IMR-90 (cell line): ENCODE data around the gene LMO4. TPM values are rescaled to one million over a fixed set of nuclear protein-coding genes. Genes with fewer than 3 reads are reported as not detected.

Experiments
- ATAC-seq: fragments of 200-7000 bp; cut with Tn5 transposase; 2 replicates; pipeline ENCODE4 v1.9.1; 2020; ENCODE audit warnings: low read depth, mild to moderate bottlenecking, moderate library complexity
- BruUV-seq: library from RNA; stranded (reverse); fragments of 400-500 nt; replicated peaks from 2 replicates; lab custom pipeline; 2021; lab: Mats Ljungman, UMichigan
- CTCF ChIA-PET: fragments of 300-600 bp; formaldehyde crosslinking; extraction: SDS; loops from one replicate; lab custom pipeline; 2021; ENCODE audit warnings: antibody characterized with exemption; lab: Yijun Ruan, JAX
- POLR2A ChIA-PET: fragments of 300-600 bp; sonication (Branson Sonifier 250); formaldehyde crosslinking; loops from one replicate; lab custom pipeline; 2022; ENCODE audit warnings: antibody characterized with exemption; ENCODE audit not compliant: unreplicated experiment; lab: Charles Lee
- DNase-seq: peaks from one replicate; pipeline ENCODE4 v3.0.0; 2013
- H2AFZ ChIP-seq: replicated peaks from 2 replicates; pipeline ENCODE3; 2013; ENCODE audit warnings: low read length, mild to moderate bottlenecking; ENCODE audit not compliant: poor library complexity
- H2AK5ac ChIP-seq: 2 replicates; pipeline ENCODE4 v1.6.1; 2013; ENCODE audit warnings: low read depth, low read length, inconsistent platforms
- H2AK9ac ChIP-seq: replicated peaks from 2 replicates; pipeline ENCODE3; 2013; ENCODE audit warnings: mild to moderate bottlenecking, low read depth, low read length, moderate library complexity; ENCODE audit not compliant: poor library complexity
- H2BK120ac ChIP-seq: 2 replicates; pipeline ENCODE4 v1.6.1; 2013; ENCODE audit warnings: low read depth, low read length, inconsistent platforms
- H2BK15ac ChIP-seq: 3 replicates; pipeline ENCODE4 v1.6.1; 2013; ENCODE audit warnings: low read depth, low read length, inconsistent platforms
- H2BK20ac ChIP-seq: 2 replicates; pipeline ENCODE4 v1.6.1; 2013; ENCODE audit warnings: low read depth, mild to moderate bottlenecking, inconsistent platforms, low read length, moderate library complexity
- H2BK5ac ChIP-seq: 2 replicates; pipeline ENCODE4 v1.6.1; 2013; ENCODE audit warnings: mild to moderate bottlenecking, low read depth, low read length, inconsistent platforms; ENCODE audit not compliant: poor library complexity, severe bottlenecking
- H3K14ac ChIP-seq: replicated peaks from 2 replicates; pipeline ENCODE4 v1.6.1; 2013; ENCODE audit warnings: low read depth, low read length, inconsistent platforms
- H3K18ac ChIP-seq: 2 replicates; pipeline ENCODE4 v1.6.1; 2013; ENCODE audit warnings: low read depth, low read length, control low read depth
- H3K23ac ChIP-seq: 2 replicates; pipeline ENCODE4 v1.6.1; 2013; ENCODE audit warnings: low read depth, low read length, inconsistent platforms
- H3K27ac ChIP-seq: 2 replicates; pipeline ENCODE4 v1.5.1; 2013; ENCODE audit warnings: mild to moderate bottlenecking, control low read depth, low read length; ENCODE audit not compliant: insufficient read depth
- H3K27me3 ChIP-seq: 2 replicates; pipeline ENCODE4 v1.6.1; 2013; ENCODE audit warnings: low read length; ENCODE audit not compliant: control insufficient read depth, insufficient read depth
- H3K36me3 ChIP-seq: 2 replicates; pipeline ENCODE4 v1.6.1; 2013; ENCODE audit warnings: low read length, mixed read lengths; ENCODE audit not compliant: control insufficient read depth, insufficient read depth
- H3K4ac ChIP-seq: 2 replicates; pipeline ENCODE4 v1.6.1; 2013; ENCODE audit warnings: low read depth, low read length, inconsistent platforms
- H3K4me1 ChIP-seq: 2 replicates; pipeline ENCODE4 v1.6.1; 2013; ENCODE audit warnings: low read length, mixed read lengths; ENCODE audit not compliant: control insufficient read depth, insufficient read depth
- H3K4me2 ChIP-seq: 2 replicates; pipeline ENCODE4 v1.6.1; 2013; ENCODE audit warnings: low read depth, mild to moderate bottlenecking, control low read depth, low read length, moderate library complexity
- H3K4me3 ChIP-seq: 2 replicates; pipeline ENCODE4 v1.5.1; 2013; ENCODE audit warnings: low read depth, mild to moderate bottlenecking, control low read depth, low read length, moderate library complexity; ENCODE audit not compliant: insufficient read depth
- H3K56ac ChIP-seq: 2 replicates; pipeline ENCODE4 v1.6.1; 2013; ENCODE audit warnings: low read length, inconsistent platforms; ENCODE audit not compliant: insufficient read depth; ENCODE audit errors: extremely low read depth
- H3K79me1 ChIP-seq, 2 experiments: 2 replicates each; pipeline ENCODE4 v1.6.1; 2013; ENCODE audit warnings: low read length in 2 of 2, inconsistent platforms in 1 of 2, low read depth in 1 of 2
- H3K9ac ChIP-seq: 2 replicates; pipeline ENCODE4 v1.6.1; 2013; ENCODE audit warnings: low read depth, low read length, control low read depth
- H3K9me1 ChIP-seq: 2 replicates; pipeline ENCODE4 v1.6.1; 2013; ENCODE audit warnings: low read length, inconsistent platforms; ENCODE audit not compliant: insufficient read depth
- H3K9me3 ChIP-seq: 2 replicates; pipeline ENCODE4 v1.6.1; 2013; ENCODE audit warnings: low read length; ENCODE audit not compliant: control insufficient read depth, insufficient read depth
- H4K20me1 ChIP-seq: 2 replicates; pipeline ENCODE4 v1.6.1; 2013; ENCODE audit warnings: low read length, inconsistent platforms; ENCODE audit not compliant: insufficient read depth
- H4K5ac ChIP-seq: 2 replicates; pipeline ENCODE4 v1.6.1; 2013; ENCODE audit warnings: mild to moderate bottlenecking, low read depth, low read length, control low read depth
- H4K8ac ChIP-seq, 2 experiments: 2 replicates each; pipeline ENCODE4 v1.6.1; 2013; ENCODE audit warnings: low read depth in 2 of 2, low read length in 2 of 2, control low read depth in 1 of 2, inconsistent platforms in 1 of 2
- H4K91ac ChIP-seq: 2 replicates; pipeline ENCODE4 v1.6.1; 2013; ENCODE audit warnings: low read depth, low read length, inconsistent platforms; ENCODE audit not compliant: insufficient read depth
- BHLHE40 ChIP-seq: fragments of 150-350 bp; IDR thresholded peaks from 2 replicates; pipeline ENCODE4 v1.6.1; 2016; ENCODE audit warnings: mild to moderate bottlenecking, low read depth, low read length
- CEBPB ChIP-seq: IDR thresholded peaks from 2 replicates; pipeline ENCODE4 v1.6.1; 2012; ENCODE audit warnings: low read depth, low read length, improper control_type of control experiment
- CHD1 ChIP-seq: IDR thresholded peaks from 2 replicates; pipeline ENCODE4 v1.6.1; 2012; ENCODE audit warnings: low read depth, low read length, improper control_type of control experiment
- FOS ChIP-seq: fragments of 150-350 bp; IDR thresholded peaks from 2 replicates; pipeline ENCODE4 v1.6.1; 2016; ENCODE audit warnings: low read depth, low read length
- MAFK ChIP-seq: IDR thresholded peaks from 2 replicates; pipeline ENCODE4 v1.6.1; 2012; ENCODE audit warnings: low read depth, low read length, improper control_type of control experiment
- MAZ ChIP-seq: IDR thresholded peaks from 2 replicates; pipeline ENCODE4 v1.6.1; 2012; ENCODE audit warnings: low read depth, mild to moderate bottlenecking, low read length, improper control_type of control experiment, moderate library complexity, borderline replicate concordance
- MXI1 ChIP-seq: IDR thresholded peaks from 2 replicates; pipeline ENCODE4 v1.6.1; 2012; ENCODE audit warnings: low read depth, mild to moderate bottlenecking, low read length, moderate library complexity, borderline replicate concordance
- NFE2L2 ChIP-seq: fragments of 150-350 bp; IDR thresholded peaks from 2 replicates; pipeline ENCODE4 v1.6.1; 2016; ENCODE audit warnings: low read depth, mild to moderate bottlenecking, low read length
- POLR2A ChIP-seq: IDR thresholded peaks from 2 replicates; pipeline ENCODE4 v1.6.1; 2012; ENCODE audit warnings: mild to moderate bottlenecking, low read depth, low read length
- RAD21 ChIP-seq: IDR thresholded peaks from 2 replicates; pipeline ENCODE4 v1.6.1; 2012; ENCODE audit warnings: low read length, improper control_type of control experiment
- RCOR1 ChIP-seq: IDR thresholded peaks from 2 replicates; pipeline ENCODE4 v1.6.1; 2012; ENCODE audit warnings: mild to moderate bottlenecking, low read length, improper control_type of control experiment; ENCODE audit not compliant: insufficient replicate concordance
- RFX5 ChIP-seq: IDR thresholded peaks from 2 replicates; pipeline ENCODE4 v1.8.0; 2012; ENCODE audit warnings: low read depth, mild to moderate bottlenecking, low read length, moderate library complexity
- SMC3 ChIP-seq: fragments of 150-350 bp; IDR thresholded peaks from 2 replicates; pipeline ENCODE4 v1.6.1; 2016; ENCODE audit warnings: low read depth, mild to moderate bottlenecking, antibody characterized with exemption, low read length, moderate library complexity
- WGBS, 2 experiments: methylation state at CpG; one replicate each; pipeline versions ENCODE4 v1.1.5 to v1.1.7; 2013; ENCODE audit warnings: missing lambda C conversion rate in 2 of 2; ENCODE audit not compliant: insufficient read length in 1 of 2; ENCODE audit errors: extremely low coverage in 2 of 2; 5-methylcytosine and 5-hydroxymethylcytosine counted together
- dilution Hi-C: fragments of 300-500 bp; cut with HindIII; formaldehyde crosslinking; loops from one replicate; pipeline ENCODE4 v1.14.3; 2018; ENCODE audit warnings: low sequenced_read_pairs; ENCODE audit not compliant: unreplicated experiment
- in situ Hi-C: fragments of 300-500 bp; cut with MboI; formaldehyde crosslinking; loops from 3 replicates; pipeline ENCODE4 v1.14.3; 2019; ENCODE audit warnings: low sequenced_read_pairs, inconsistent platforms, mixed read lengths
- intact Hi-C: fragments of 100-400 bp; cut with micrococcal nuclease; formaldehyde crosslinking; loops from 2 replicates; pipeline ENCODE4 v1.10.0; 2022
- polyA plus RNA-seq, 3 experiments: library from polyadenylated mRNA; depleted of rRNA; stranded (reverse); fragments of >200 nt; gene quantifications; 2 replicates each; pipeline ENCODE4 v1.2.3, GENCODE V29; 2012; ENCODE audit warnings: low replicate concordance in 1 of 3
- total RNA-seq: library from RNA; depleted of rRNA; stranded (reverse); fragments of >200 nt; gene quantifications from 2 replicates; pipeline ENCODE4 v1.2.3, GENCODE V29; 2012
- TF ChIP-seq, protein P1 (sequence below): fragments of 150-350 bp; IDR thresholded peaks from 2 replicates; pipeline ENCODE4 v1.6.1; 2017; ENCODE audit warnings: mild to moderate bottlenecking, antibody characterized with exemption, low read length, low read depth
- TF ChIP-seq, protein P2 (sequence below): conservative IDR thresholded peaks from 2 replicates; pipeline ENCODE4 v1.5.1; 2012; ENCODE audit warnings: mild to moderate bottlenecking, low read depth, low read length, improper control_type of control experiment
- TF ChIP-seq, protein P3 (sequence below): fragments of 150-350 bp; IDR thresholded peaks from 2 replicates; pipeline ENCODE4 v1.6.1; 2016; ENCODE audit warnings: low read depth, mild to moderate bottlenecking, low read length, moderate library complexity, borderline replicate concordance

Gene LMO4
- total and polyA plus RNA-seq, 2 of the 4 experiments (the other 2 are of a cell fraction) = 98.9 to 109 TPM

DNA sequence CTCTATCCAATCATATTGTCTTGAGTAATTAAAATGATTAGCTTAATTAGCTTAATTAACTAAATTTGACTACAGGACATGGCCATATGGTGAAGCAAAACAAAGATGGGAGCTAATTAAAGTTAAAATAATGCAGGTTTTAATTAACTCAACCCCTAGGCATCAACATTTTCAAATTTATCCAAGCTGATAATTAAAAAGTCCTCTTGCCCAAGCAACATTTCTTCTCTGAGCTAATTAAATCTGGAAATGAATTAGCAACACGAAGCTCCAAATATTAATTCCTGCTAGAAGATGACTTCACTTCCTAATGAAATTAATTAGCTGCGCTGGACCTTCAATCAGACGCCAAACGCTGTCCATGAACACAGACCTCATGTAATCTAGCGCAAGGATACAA, 27.9 kb downstream of the LMO4 start:
- H3K9ac ChIP-seq = no peak overlapping the region
- H3K27me3 ChIP-seq = no peaks in the 10 kb centered on the region
- no peaks in the 10 kb centered on the region for H3K4me1 ChIP-seq
- no peak overlapping the region for H2BK15ac ChIP-seq
- no peak overlapping the region for H3K23ac ChIP-seq
- H2AK5ac ChIP-seq = no peak overlapping the region
- no peaks in the 10 kb centered on the region for H3K36me3 ChIP-seq
- no peak for TF ChIP-seq POLR2A
- no peak for TF ChIP-seq CHD1
- TF ChIP-seq, protein P1, sequence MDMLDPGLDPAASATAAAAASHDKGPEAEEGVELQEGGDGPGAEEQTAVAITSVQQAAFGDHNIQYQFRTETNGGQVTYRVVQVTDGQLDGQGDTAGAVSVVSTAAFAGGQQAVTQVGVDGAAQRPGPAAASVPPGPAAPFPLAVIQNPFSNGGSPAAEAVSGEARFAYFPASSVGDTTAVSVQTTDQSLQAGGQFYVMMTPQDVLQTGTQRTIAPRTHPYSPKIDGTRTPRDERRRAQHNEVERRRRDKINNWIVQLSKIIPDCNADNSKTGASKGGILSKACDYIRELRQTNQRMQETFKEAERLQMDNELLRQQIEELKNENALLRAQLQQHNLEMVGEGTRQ = no peak
- TF ChIP-seq SMC3 = no peak
- no peak for TF ChIP-seq FOS
- TF ChIP-seq BHLHE40 = no peak
- TF ChIP-seq MAFK = no peak
- no peak for TF ChIP-seq MAZ
- TF ChIP-seq NFE2L2 = no peak
- TF ChIP-seq RAD21 = no peak
- TF ChIP-seq CEBPB = no peak
- TF ChIP-seq, protein P2, sequence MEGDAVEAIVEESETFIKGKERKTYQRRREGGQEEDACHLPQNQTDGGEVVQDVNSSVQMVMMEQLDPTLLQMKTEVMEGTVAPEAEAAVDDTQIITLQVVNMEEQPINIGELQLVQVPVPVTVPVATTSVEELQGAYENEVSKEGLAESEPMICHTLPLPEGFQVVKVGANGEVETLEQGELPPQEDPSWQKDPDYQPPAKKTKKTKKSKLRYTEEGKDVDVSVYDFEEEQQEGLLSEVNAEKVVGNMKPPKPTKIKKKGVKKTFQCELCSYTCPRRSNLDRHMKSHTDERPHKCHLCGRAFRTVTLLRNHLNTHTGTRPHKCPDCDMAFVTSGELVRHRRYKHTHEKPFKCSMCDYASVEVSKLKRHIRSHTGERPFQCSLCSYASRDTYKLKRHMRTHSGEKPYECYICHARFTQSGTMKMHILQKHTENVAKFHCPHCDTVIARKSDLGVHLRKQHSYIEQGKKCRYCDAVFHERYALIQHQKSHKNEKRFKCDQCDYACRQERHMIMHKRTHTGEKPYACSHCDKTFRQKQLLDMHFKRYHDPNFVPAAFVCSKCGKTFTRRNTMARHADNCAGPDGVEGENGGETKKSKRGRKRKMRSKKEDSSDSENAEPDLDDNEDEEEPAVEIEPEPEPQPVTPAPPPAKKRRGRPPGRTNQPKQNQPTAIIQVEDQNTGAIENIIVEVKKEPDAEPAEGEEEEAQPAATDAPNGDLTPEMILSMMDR = no peak
- TF ChIP-seq, protein P3, sequence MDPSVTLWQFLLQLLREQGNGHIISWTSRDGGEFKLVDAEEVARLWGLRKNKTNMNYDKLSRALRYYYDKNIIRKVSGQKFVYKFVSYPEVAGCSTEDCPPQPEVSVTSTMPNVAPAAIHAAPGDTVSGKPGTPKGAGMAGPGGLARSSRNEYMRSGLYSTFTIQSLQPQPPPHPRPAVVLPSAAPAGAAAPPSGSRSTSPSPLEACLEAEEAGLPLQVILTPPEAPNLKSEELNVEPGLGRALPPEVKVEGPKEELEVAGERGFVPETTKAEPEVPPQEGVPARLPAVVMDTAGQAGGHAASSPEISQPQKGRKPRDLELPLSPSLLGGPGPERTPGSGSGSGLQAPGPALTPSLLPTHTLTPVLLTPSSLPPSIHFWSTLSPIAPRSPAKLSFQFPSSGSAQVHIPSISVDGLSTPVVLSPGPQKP = no peak
- TF ChIP-seq RFX5 = no peak
- TF ChIP-seq MXI1 = no peak
- no peak for TF ChIP-seq RCOR1
- H2AFZ ChIP-seq = no peak overlapping the region
- H3K27ac ChIP-seq = no peak overlapping the region
- H3K79me1 ChIP-seq = no peaks in the 10 kb centered on the region
- no peak overlapping the region for H4K8ac ChIP-seq
- no peak overlapping the region for H3K56ac ChIP-seq
- CTCF ChIA-PET = no interaction called here
- no peak overlapping the region for H3K18ac ChIP-seq
- no peak overlapping the region for H3K4me2 ChIP-seq
- DNase-seq (no peak), ATAC-seq (no peak)
- no peak overlapping the region for H4K5ac ChIP-seq
- in situ Hi-C loops (no loop called here), dilution Hi-C loops (no loop called here), intact Hi-C loops (no loop called here)
- BruUV-seq = no TSS peak
- no peak overlapping the region for H2AK9ac ChIP-seq
- H4K20me1 ChIP-seq = no peaks in the 10 kb centered on the region
- no CpG with 5 or more reads among the region's 5 CpGs for WGBS, 2 experiments
- H3K4ac ChIP-seq = no peak overlapping the region
- H2BK5ac ChIP-seq = no peak overlapping the region
- no peak overlapping the region for H4K91ac ChIP-seq
- H3K9me3 ChIP-seq = 0 out of 2 replicates have a peak, but pooled peaks cover 3% of the 10 kb centered on the region
- POLR2A ChIA-PET = no interaction called here
- H2BK20ac ChIP-seq = no peak overlapping the region
- no peak overlapping the region for H3K14ac ChIP-seq
- H3K9me1 ChIP-seq = no peaks in the 10 kb centered on the region
- H3K4me3 ChIP-seq = no peak overlapping the region
- H2BK120ac ChIP-seq = no peak overlapping the region
